IMR-90 (cell line): ENCODE measurements around the gene TMEM269. TPM values are rescaled to one million over a fixed set of nuclear protein-coding genes. Genes with fewer than 3 reads are reported as not detected.

Experiments
- ATAC-seq: fragments of 200-7000 bp; cut with Tn5 transposase; 2 replicates; pipeline ENCODE4 v1.9.1; 2020; ENCODE audit warnings: low read depth, mild to moderate bottlenecking, moderate library complexity
- BruUV-seq: library from RNA; stranded (reverse); fragments of 400-500 nt; replicated peaks from 2 replicates; lab custom pipeline; 2021; lab: Mats Ljungman, UMichigan
- CTCF ChIA-PET: fragments of 300-600 bp; formaldehyde crosslinking; extraction: SDS; loops from one replicate; lab custom pipeline; 2021; ENCODE audit warnings: antibody characterized with exemption; lab: Yijun Ruan, JAX
- POLR2A ChIA-PET: fragments of 300-600 bp; sonication (Branson Sonifier 250); formaldehyde crosslinking; loops from one replicate; lab custom pipeline; 2022; ENCODE audit warnings: antibody characterized with exemption; ENCODE audit not compliant: unreplicated experiment; lab: Charles Lee
- DNase-seq: peaks from one replicate; pipeline ENCODE4 v3.0.0; 2013
- H2AFZ ChIP-seq: replicated peaks from 2 replicates; pipeline ENCODE3; 2013; ENCODE audit warnings: low read length, mild to moderate bottlenecking; ENCODE audit not compliant: poor library complexity
- H2AK5ac ChIP-seq: 2 replicates; pipeline ENCODE4 v1.6.1; 2013; ENCODE audit warnings: low read depth, low read length, inconsistent platforms
- H2AK9ac ChIP-seq: replicated peaks from 2 replicates; pipeline ENCODE3; 2013; ENCODE audit warnings: mild to moderate bottlenecking, low read depth, low read length, moderate library complexity; ENCODE audit not compliant: poor library complexity
- H2BK120ac ChIP-seq: 2 replicates; pipeline ENCODE4 v1.6.1; 2013; ENCODE audit warnings: low read depth, low read length, inconsistent platforms
- H2BK15ac ChIP-seq: 3 replicates; pipeline ENCODE4 v1.6.1; 2013; ENCODE audit warnings: low read depth, low read length, inconsistent platforms
- H2BK20ac ChIP-seq: 2 replicates; pipeline ENCODE4 v1.6.1; 2013; ENCODE audit warnings: low read depth, mild to moderate bottlenecking, inconsistent platforms, low read length, moderate library complexity
- H2BK5ac ChIP-seq: 2 replicates; pipeline ENCODE4 v1.6.1; 2013; ENCODE audit warnings: mild to moderate bottlenecking, low read depth, low read length, inconsistent platforms; ENCODE audit not compliant: poor library complexity, severe bottlenecking
- H3K14ac ChIP-seq: replicated peaks from 2 replicates; pipeline ENCODE4 v1.6.1; 2013; ENCODE audit warnings: low read depth, low read length, inconsistent platforms
- H3K18ac ChIP-seq: 2 replicates; pipeline ENCODE4 v1.6.1; 2013; ENCODE audit warnings: low read depth, low read length, control low read depth
- H3K23ac ChIP-seq: 2 replicates; pipeline ENCODE4 v1.6.1; 2013; ENCODE audit warnings: low read depth, low read length, inconsistent platforms
- H3K27ac ChIP-seq: 2 replicates; pipeline ENCODE4 v1.5.1; 2013; ENCODE audit warnings: mild to moderate bottlenecking, control low read depth, low read length; ENCODE audit not compliant: insufficient read depth
- H3K27me3 ChIP-seq: 2 replicates; pipeline ENCODE4 v1.6.1; 2013; ENCODE audit warnings: low read length; ENCODE audit not compliant: control insufficient read depth, insufficient read depth
- H3K36me3 ChIP-seq: 2 replicates; pipeline ENCODE4 v1.6.1; 2013; ENCODE audit warnings: low read length, mixed read lengths; ENCODE audit not compliant: control insufficient read depth, insufficient read depth
- H3K4ac ChIP-seq: 2 replicates; pipeline ENCODE4 v1.6.1; 2013; ENCODE audit warnings: low read depth, low read length, inconsistent platforms
- H3K4me1 ChIP-seq: 2 replicates; pipeline ENCODE4 v1.6.1; 2013; ENCODE audit warnings: low read length, mixed read lengths; ENCODE audit not compliant: control insufficient read depth, insufficient read depth
- H3K4me2 ChIP-seq: 2 replicates; pipeline ENCODE4 v1.6.1; 2013; ENCODE audit warnings: low read depth, mild to moderate bottlenecking, control low read depth, low read length, moderate library complexity
- H3K4me3 ChIP-seq: 2 replicates; pipeline ENCODE4 v1.5.1; 2013; ENCODE audit warnings: low read depth, mild to moderate bottlenecking, control low read depth, low read length, moderate library complexity; ENCODE audit not compliant: insufficient read depth
- H3K56ac ChIP-seq: 2 replicates; pipeline ENCODE4 v1.6.1; 2013; ENCODE audit warnings: low read length, inconsistent platforms; ENCODE audit not compliant: insufficient read depth; ENCODE audit errors: extremely low read depth
- H3K79me1 ChIP-seq, 2 experiments: 2 replicates each; pipeline ENCODE4 v1.6.1; 2013; ENCODE audit warnings: low read length in 2 of 2, inconsistent platforms in 1 of 2, low read depth in 1 of 2
- H3K9ac ChIP-seq: 2 replicates; pipeline ENCODE4 v1.6.1; 2013; ENCODE audit warnings: low read depth, low read length, control low read depth
- H3K9me1 ChIP-seq: 2 replicates; pipeline ENCODE4 v1.6.1; 2013; ENCODE audit warnings: low read length, inconsistent platforms; ENCODE audit not compliant: insufficient read depth
- H3K9me3 ChIP-seq: 2 replicates; pipeline ENCODE4 v1.6.1; 2013; ENCODE audit warnings: low read length; ENCODE audit not compliant: control insufficient read depth, insufficient read depth
- H4K20me1 ChIP-seq: 2 replicates; pipeline ENCODE4 v1.6.1; 2013; ENCODE audit warnings: low read length, inconsistent platforms; ENCODE audit not compliant: insufficient read depth
- H4K5ac ChIP-seq: 2 replicates; pipeline ENCODE4 v1.6.1; 2013; ENCODE audit warnings: mild to moderate bottlenecking, low read depth, low read length, control low read depth
- H4K8ac ChIP-seq, 2 experiments: 2 replicates each; pipeline ENCODE4 v1.6.1; 2013; ENCODE audit warnings: low read depth in 2 of 2, low read length in 2 of 2, control low read depth in 1 of 2, inconsistent platforms in 1 of 2
- H4K91ac ChIP-seq: 2 replicates; pipeline ENCODE4 v1.6.1; 2013; ENCODE audit warnings: low read depth, low read length, inconsistent platforms; ENCODE audit not compliant: insufficient read depth
- CHD1 ChIP-seq: IDR thresholded peaks from 2 replicates; pipeline ENCODE4 v1.6.1; 2012; ENCODE audit warnings: low read depth, low read length, improper control_type of control experiment
- NFE2L2 ChIP-seq: fragments of 150-350 bp; IDR thresholded peaks from 2 replicates; pipeline ENCODE4 v1.6.1; 2016; ENCODE audit warnings: low read depth, mild to moderate bottlenecking, low read length
- SMC3 ChIP-seq: fragments of 150-350 bp; IDR thresholded peaks from 2 replicates; pipeline ENCODE4 v1.6.1; 2016; ENCODE audit warnings: low read depth, mild to moderate bottlenecking, antibody characterized with exemption, low read length, moderate library complexity
- USF2 ChIP-seq: fragments of 150-350 bp; IDR thresholded peaks from 2 replicates; pipeline ENCODE4 v1.6.1; 2017; ENCODE audit warnings: mild to moderate bottlenecking, antibody characterized with exemption, low read length, low read depth
- WGBS, 2 experiments: methylation state at CpG; one replicate each; pipeline versions ENCODE4 v1.1.5 to v1.1.7; 2013; ENCODE audit warnings: missing lambda C conversion rate in 2 of 2; ENCODE audit not compliant: insufficient read length in 1 of 2; ENCODE audit errors: extremely low coverage in 2 of 2; 5-methylcytosine and 5-hydroxymethylcytosine counted together
- dilution Hi-C: fragments of 300-500 bp; cut with HindIII; formaldehyde crosslinking; loops from one replicate; pipeline ENCODE4 v1.14.3; 2018; ENCODE audit warnings: low sequenced_read_pairs; ENCODE audit not compliant: unreplicated experiment
- in situ Hi-C: fragments of 300-500 bp; cut with MboI; formaldehyde crosslinking; loops from 3 replicates; pipeline ENCODE4 v1.14.3; 2019; ENCODE audit warnings: low sequenced_read_pairs, inconsistent platforms, mixed read lengths
- intact Hi-C: fragments of 100-400 bp; cut with micrococcal nuclease; formaldehyde crosslinking; loops from 2 replicates; pipeline ENCODE4 v1.10.0; 2022
- polyA plus RNA-seq, 3 experiments: library from polyadenylated mRNA; depleted of rRNA; stranded (reverse); fragments of >200 nt; gene quantifications; 2 replicates each; pipeline ENCODE4 v1.2.3, GENCODE V29; 2012; ENCODE audit warnings: low replicate concordance in 1 of 3
- total RNA-seq: library from RNA; depleted of rRNA; stranded (reverse); fragments of >200 nt; gene quantifications from 2 replicates; pipeline ENCODE4 v1.2.3, GENCODE V29; 2012
- TF ChIP-seq, protein P1 (sequence below): conservative IDR thresholded peaks from 2 replicates; pipeline ENCODE4 v1.5.1; 2012; ENCODE audit warnings: mild to moderate bottlenecking, low read depth, low read length, improper control_type of control experiment

The TMEM269 gene
- total and polyA plus RNA-seq, 2 of the 4 experiments (the other 2 are of a cell fraction) = not detected

DNA sequence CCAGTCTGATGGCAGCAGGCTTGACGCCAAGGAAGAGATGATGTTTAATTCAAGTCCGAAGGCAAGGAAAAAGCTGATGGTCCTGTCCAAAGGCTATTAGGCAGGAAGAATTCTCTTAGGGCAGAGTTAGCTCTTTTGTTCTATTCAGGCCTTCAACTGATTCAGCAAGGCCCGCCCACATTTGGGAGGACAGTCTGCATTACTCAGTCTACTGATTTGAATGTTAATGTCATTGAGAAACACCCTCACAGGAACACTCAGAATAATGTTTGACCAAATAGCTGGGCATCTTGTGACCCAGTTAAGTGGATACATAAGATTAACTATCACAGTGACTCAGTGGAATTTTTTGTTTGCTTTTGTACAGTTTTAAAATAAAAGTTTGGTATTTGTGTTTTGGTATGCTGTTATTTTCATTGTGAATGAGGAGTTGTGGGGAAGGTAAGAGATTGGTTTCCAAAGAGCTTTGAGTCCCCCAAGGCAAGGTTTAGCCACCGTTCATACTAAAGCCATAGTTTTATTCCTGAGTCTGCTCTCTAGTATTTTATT lies 59.9 kb downstream of the TMEM269 start:
- H3K4me3 ChIP-seq = no peak overlapping the region
- H3K9ac ChIP-seq = no peak overlapping the region
- no peaks in the 10 kb centered on the region for H3K27me3 ChIP-seq
- TF ChIP-seq, protein P1, sequence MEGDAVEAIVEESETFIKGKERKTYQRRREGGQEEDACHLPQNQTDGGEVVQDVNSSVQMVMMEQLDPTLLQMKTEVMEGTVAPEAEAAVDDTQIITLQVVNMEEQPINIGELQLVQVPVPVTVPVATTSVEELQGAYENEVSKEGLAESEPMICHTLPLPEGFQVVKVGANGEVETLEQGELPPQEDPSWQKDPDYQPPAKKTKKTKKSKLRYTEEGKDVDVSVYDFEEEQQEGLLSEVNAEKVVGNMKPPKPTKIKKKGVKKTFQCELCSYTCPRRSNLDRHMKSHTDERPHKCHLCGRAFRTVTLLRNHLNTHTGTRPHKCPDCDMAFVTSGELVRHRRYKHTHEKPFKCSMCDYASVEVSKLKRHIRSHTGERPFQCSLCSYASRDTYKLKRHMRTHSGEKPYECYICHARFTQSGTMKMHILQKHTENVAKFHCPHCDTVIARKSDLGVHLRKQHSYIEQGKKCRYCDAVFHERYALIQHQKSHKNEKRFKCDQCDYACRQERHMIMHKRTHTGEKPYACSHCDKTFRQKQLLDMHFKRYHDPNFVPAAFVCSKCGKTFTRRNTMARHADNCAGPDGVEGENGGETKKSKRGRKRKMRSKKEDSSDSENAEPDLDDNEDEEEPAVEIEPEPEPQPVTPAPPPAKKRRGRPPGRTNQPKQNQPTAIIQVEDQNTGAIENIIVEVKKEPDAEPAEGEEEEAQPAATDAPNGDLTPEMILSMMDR = no peak
- TF ChIP-seq NFE2L2 (peak; percentile 58; the same call in 1 of the 2 replicates), CHD1 (no peak), SMC3 (no peak), USF2 (no peak)
- WGBS, 2 experiments = 100% methylated on average over 2 of the region's 4 CpGs; no CpG with 5 or more reads in 1 of the 2 experiments
- in situ Hi-C loops = no loop called here
- no peak overlapping the region for H2AK9ac ChIP-seq
- H2BK120ac ChIP-seq = no peak overlapping the region
- peak overlapping the region; percentile 58; the same call in 1 of the 2 replicates for H3K27ac ChIP-seq
- H4K5ac ChIP-seq = no peak overlapping the region
- H3K23ac ChIP-seq = no peak overlapping the region
- ChIA-PET POLR2A (no interaction called here), CTCF (no interaction called here)
- H2AK5ac ChIP-seq = no peak overlapping the region
- no peak overlapping the region; the same call in 1 of the 2 replicates for H3K4me2 ChIP-seq
- H2BK20ac ChIP-seq = no peak overlapping the region
- H3K4ac ChIP-seq = no peak overlapping the region
- peaks cover 13% of the 10 kb centered on the region for H3K36me3 ChIP-seq
- H3K14ac ChIP-seq = no peak overlapping the region
- H2BK15ac ChIP-seq = no peak overlapping the region
- no peak overlapping the region; the same call in 1 of the 2 replicates for H4K91ac ChIP-seq
- ATAC-seq = no peak
- no peaks in the 10 kb centered on the region for H4K20me1 ChIP-seq
- intact Hi-C loops = loop anchor here (10.0 kb wide), 1 partner anchor 160 kb away; the partner anchor contains the start of gene YBX1
- H3K4me1 ChIP-seq = peaks cover 6% of the 10 kb centered on the region
- H2AFZ ChIP-seq = peak overlapping the region; percentile 58
- no peaks in the 10 kb centered on the region for H3K9me3 ChIP-seq
- H3K18ac ChIP-seq = no peak overlapping the region
- H3K79me1 ChIP-seq = peaks cover 12 to 30% of the 10 kb centered on the region in 2 experiments
- DNase-seq = peak; percentile 52
- peaks cover 12% of the 10 kb centered on the region for H3K9me1 ChIP-seq
- dilution Hi-C loops = no loop called here
- peak overlapping the region; percentile 53 for H2BK5ac ChIP-seq
- no TSS peak for BruUV-seq
- no peak overlapping the region for H3K56ac ChIP-seq
- H4K8ac ChIP-seq = peak overlapping the region; percentile 42 to 73; a peak in 2 of 4 replicates
